HepG2 (cell line): Measurements from ENCODE around the gene POLR2B. TPM values are rescaled to one million over a fixed set of nuclear protein-coding genes. Genes with fewer than 3 reads are reported as not detected.

Source experiments
- DMAP1 ChIP-seq: IDR thresholded peaks from 2 replicates; pipeline ENCODE4 v1.6.1; 2016
- FOXA1 ChIP-seq, 2 experiments: fragments of 450-650 bp in 1 of 2; sonication (generic) in 1 of 2; formaldehyde crosslinking in 1 of 2; IDR thresholded peaks; 2 replicates each; pipeline versions ENCODE4 v1.4.0 to v1.6.1; 2016 to 2020; ENCODE audit warnings: missing genetic modification reagents in 1 of 2
- NFATC3 ChIP-seq: sonication (generic); formaldehyde crosslinking; IDR thresholded peaks from 2 replicates; pipeline ENCODE4 v1.5.1; 2020; ENCODE audit warnings: mild to moderate bottlenecking, missing genetic modification reagents
- PHF21A ChIP-seq: sonication (generic); formaldehyde crosslinking; IDR thresholded peaks from 2 replicates; pipeline ENCODE4 v1.5.0; 2020; ENCODE audit warnings: mild to moderate bottlenecking, missing genetic modification reagents
- SMC3 ChIP-seq: IDR thresholded peaks from 2 replicates; pipeline ENCODE4 v1.6.1; 2011; ENCODE audit warnings: low read length, improper control_type of control experiment
- TRIM24 ChIP-seq: sonication (generic); formaldehyde crosslinking; IDR thresholded peaks from 2 replicates; pipeline ENCODE4 v1.8.0; 2022; ENCODE audit warnings: mild to moderate bottlenecking, missing genetic modification reagents
- ZFYVE20 ChIP-seq: sonication (generic); formaldehyde crosslinking; IDR thresholded peaks from 2 replicates; pipeline ENCODE4 v1.8.0; 2023; ENCODE audit warnings: low read depth, mild to moderate bottlenecking, moderate library complexity, missing genetic modification reagents, borderline replicate concordance
- ZHX2 ChIP-seq, 2 experiments: sonication (generic) in 1 of 2; formaldehyde crosslinking in 1 of 2; IDR thresholded peaks; 2 replicates each; pipeline versions ENCODE4 v1.6.1 to v1.9.0; 2014 to 2022; ENCODE audit warnings: antibody characterized with exemption in 1 of 2, borderline replicate concordance in 1 of 2, inconsistent platforms in 1 of 2, low read depth in 1 of 2, missing genetic modification reagents in 1 of 2
- ZNF773 ChIP-seq: sonication (generic); formaldehyde crosslinking; IDR thresholded peaks from 2 replicates; pipeline ENCODE4 v1.4.0; 2020; ENCODE audit warnings: missing genetic modification reagents, borderline replicate concordance
- ZNF891 ChIP-seq: sonication (generic); formaldehyde crosslinking; IDR thresholded peaks from 2 replicates; pipeline ENCODE4 v1.5.0; 2020; ENCODE audit warnings: mild to moderate bottlenecking, missing genetic modification reagents
- polyA plus RNA-seq, 8 experiments: library from polyadenylated mRNA; depleted of rRNA in 3 of 8; stranded (reverse) in 7 of 8; unstranded in 1 of 8; fragments of >200 nt; fragmentation: Illumina TruSeq in 4 of 8; extraction: Trizol in 4 of 8; gene quantifications; 2 replicates each; pipeline versions ENCODE4 v1.2.1 to v1.2.3, GENCODE V29; 2011 to 2016; ENCODE audit warnings: low read depth in 4 of 8, missing spikeins in 1 of 8, mixed read lengths in 1 of 8; ENCODE audit not compliant: insufficient read depth in 1 of 8
- total RNA-seq, 5 experiments: library from RNA; depleted of rRNA; stranded (reverse); fragments of >200 nt; fragmentation: Illumina TruSeq; extraction: Trizol; gene quantifications; 2 replicates each; pipeline ENCODE4 v1.2.3, GENCODE V29; 2016; ENCODE audit warnings: low read depth in 1 of 5
- TF ChIP-seq, protein P1 (sequence below): sonication (generic); formaldehyde crosslinking; IDR thresholded peaks from 2 replicates; pipeline ENCODE4 v1.4.0; 2020; ENCODE audit warnings: missing genetic modification reagents
- TF ChIP-seq, protein P2 (sequence below): sonication (generic); formaldehyde crosslinking; IDR thresholded peaks from 2 replicates; pipeline ENCODE4 v1.8.1; 2023; ENCODE audit warnings: missing genetic modification reagents, inconsistent platforms, borderline replicate concordance
- TF ChIP-seq, protein P3 (sequence below): sonication (generic); formaldehyde crosslinking; IDR thresholded peaks from 2 replicates; pipeline ENCODE4 v1.5.1; 2020; ENCODE audit warnings: missing genetic modification reagents, mild to moderate bottlenecking, borderline replicate concordance

Gene POLR2B
- total and polyA plus RNA-seq, 2 of the 13 experiments (the other 11 are each of a cell fraction or from before 2014, with no cell fraction given) = 70.6 to 116 TPM

DNA sequence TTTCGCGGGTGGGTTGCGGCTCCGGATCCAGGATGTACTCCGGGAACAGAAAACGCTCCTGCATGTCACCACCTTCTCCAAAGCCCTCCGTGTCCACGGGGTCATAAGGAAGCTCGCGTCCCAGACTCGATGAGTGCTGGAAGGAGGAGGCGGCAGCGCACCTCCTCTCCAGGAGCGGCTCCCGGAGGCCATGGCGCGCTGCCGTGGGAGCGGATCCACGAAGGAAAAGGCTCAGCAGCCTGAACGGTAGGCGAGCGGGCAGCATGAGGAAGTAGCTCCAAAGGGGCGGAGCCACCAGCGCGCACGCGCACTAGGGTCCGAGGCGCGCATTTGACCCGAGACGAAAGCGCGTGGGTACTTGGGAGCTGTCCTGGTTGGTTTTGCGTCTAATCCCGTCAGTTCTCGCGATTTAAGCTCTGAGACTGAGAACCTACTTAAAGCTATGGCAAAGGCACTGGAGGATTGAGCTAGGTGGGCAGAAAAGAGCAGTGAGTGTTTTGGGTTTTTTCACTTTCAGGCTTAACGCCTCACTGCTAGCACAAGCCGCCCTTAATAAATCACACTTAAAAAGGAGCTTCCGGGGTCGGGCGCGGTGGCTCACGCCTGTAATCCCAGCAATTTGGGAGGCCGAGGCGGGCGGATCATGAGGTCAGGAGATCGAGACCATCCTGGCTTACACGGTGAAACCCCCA is 1.2 kb upstream of the POLR2B start, which contains the start of gene NOA1 (continued):
- TF ChIP-seq, protein P1, sequence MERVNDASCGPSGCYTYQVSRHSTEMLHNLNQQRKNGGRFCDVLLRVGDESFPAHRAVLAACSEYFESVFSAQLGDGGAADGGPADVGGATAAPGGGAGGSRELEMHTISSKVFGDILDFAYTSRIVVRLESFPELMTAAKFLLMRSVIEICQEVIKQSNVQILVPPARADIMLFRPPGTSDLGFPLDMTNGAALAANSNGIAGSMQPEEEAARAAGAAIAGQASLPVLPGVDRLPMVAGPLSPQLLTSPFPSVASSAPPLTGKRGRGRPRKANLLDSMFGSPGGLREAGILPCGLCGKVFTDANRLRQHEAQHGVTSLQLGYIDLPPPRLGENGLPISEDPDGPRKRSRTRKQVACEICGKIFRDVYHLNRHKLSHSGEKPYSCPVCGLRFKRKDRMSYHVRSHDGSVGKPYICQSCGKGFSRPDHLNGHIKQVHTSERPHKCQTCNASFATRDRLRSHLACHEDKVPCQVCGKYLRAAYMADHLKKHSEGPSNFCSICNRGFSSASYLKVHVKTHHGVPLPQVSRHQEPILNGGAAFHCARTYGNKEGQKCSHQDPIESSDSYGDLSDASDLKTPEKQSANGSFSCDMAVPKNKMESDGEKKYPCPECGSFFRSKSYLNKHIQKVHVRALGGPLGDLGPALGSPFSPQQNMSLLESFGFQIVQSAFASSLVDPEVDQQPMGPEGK (CRISPR knock-in tag) = no peak
- TF ChIP-seq ZNF891 (CRISPR knock-in tag) (no peak), SMC3 (no peak), TRIM24 (CRISPR knock-in tag) (no peak), ZHX2 (IDR thresholded peaks at IDR 0.05; ENCODE audit: low read depth) (no peak), ZHX2 (CRISPR knock-in tag; IDR thresholded peaks at IDR 0.05; ENCODE audit: borderline replicate concordance) (no peak), NFATC3 (CRISPR knock-in tag) (no peak; the same call in 1 of the 2 replicates), DMAP1 (CRISPR knock-in tag) (peak; percentile 71; the same call in 1 of the 2 replicates), ZNF773 (CRISPR knock-in tag) (no peak), PHF21A (peak; percentile 79; the same call in 1 of the 2 replicates), ZFYVE20 (no peak), FOXA1 (IDR thresholded peaks at IDR 0.05) (no peak), FOXA1 (CRISPR knock-in tag; IDR thresholded peaks at IDR 0.05) (no peak)
- TF ChIP-seq, protein P2, sequence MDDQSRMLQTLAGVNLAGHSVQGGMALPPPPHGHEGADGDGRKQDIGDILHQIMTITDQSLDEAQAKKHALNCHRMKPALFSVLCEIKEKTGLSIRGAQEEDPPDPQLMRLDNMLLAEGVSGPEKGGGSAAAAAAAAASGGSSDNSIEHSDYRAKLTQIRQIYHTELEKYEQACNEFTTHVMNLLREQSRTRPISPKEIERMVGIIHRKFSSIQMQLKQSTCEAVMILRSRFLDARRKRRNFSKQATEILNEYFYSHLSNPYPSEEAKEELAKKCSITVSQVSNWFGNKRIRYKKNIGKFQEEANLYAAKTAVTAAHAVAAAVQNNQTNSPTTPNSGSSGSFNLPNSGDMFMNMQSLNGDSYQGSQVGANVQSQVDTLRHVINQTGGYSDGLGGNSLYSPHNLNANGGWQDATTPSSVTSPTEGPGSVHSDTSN (CRISPR knock-in tag) = no peak
- TF ChIP-seq, protein P3, sequence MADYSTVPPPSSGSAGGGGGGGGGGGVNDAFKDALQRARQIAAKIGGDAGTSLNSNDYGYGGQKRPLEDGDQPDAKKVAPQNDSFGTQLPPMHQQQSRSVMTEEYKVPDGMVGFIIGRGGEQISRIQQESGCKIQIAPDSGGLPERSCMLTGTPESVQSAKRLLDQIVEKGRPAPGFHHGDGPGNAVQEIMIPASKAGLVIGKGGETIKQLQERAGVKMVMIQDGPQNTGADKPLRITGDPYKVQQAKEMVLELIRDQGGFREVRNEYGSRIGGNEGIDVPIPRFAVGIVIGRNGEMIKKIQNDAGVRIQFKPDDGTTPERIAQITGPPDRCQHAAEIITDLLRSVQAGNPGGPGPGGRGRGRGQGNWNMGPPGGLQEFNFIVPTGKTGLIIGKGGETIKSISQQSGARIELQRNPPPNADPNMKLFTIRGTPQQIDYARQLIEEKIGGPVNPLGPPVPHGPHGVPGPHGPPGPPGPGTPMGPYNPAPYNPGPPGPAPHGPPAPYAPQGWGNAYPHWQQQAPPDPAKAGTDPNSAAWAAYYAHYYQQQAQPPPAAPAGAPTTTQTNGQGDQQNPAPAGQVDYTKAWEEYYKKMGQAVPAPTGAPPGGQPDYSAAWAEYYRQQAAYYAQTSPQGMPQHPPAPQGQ (CRISPR knock-in tag) = no peak
